ENCODE data around the gene SCAMP5.
A peak's percentile ranks its signal among the peaks of the same experiment; 100 is the strongest.

Gene SCAMP5

DNA sequence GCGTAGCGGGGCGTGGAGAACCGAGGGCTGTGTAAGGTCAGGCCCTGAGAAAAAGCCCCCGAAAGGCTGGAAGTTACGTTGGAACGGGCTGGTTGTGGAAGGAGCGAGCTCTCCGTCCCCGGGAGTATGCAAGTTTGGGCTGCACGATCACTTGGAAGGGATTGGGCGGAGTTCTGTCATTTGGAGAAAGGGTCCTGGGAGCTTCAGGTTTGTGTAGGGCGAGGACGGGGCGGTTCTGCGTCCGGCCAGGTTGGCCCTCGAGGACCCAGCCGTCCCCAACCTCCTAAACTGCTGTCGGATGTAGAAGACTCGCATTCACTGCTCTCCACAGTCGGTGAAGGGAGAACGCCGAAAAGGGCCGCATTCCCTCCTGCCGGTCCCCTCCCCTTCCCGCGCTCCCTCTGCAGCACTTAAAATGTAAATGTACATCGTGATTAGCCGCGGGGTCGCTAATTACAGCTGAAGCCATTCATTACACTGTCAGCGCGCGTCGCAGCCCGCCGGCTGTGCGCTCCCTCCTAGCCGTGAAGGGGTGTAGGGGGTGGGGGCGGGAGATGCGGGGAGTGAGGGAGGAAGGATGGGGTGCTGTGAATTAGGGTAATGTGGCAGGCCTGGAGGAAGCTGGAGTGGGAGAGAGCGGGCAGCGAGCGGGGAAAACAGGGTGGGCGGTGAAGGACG is 36.3 kb upstream of the SCAMP5 start:
- Histone ChIP-seq H3K9me3 (ENCODE audit: control insufficient read depth, insufficient read depth, low read length) (no peaks in the 10 kb centered on the region), H3K9ac (ENCODE audit: low read depth, low read length) (no peak overlapping the region), H3K4me3 (ENCODE audit: low read depth, low read length) (peak overlapping the region; percentile 77), H3K4me1 (ENCODE audit: control insufficient read depth, insufficient read depth, low read length) (peaks cover 22% of the 10 kb centered on the region), H3K36me3 (ENCODE audit: control insufficient read depth, insufficient read depth, low read length) (no peaks in the 10 kb centered on the region), H3K27ac (ENCODE audit: low read depth, low read length) (no peak overlapping the region), H3K27me3 (ENCODE audit: control insufficient read depth, insufficient read depth, low read length) (peaks cover 57% of the 10 kb centered on the region)

DNA sequence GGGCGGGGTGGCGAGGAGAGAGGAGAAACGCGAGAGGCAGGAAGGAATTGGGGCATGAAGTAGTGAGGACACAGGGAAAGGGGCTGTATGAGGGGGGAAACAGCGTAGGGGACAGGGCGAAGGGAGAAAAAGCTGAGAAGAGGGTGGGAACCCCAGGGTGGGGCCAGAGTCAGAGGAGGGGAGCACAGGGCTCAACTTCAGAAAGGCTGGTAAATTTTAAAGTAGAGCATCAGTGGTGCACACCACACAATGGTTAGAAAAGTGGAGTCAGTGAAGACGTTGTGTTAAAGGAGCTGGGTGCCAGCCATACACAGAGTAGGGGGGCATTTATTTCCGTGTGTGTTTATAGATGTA is 35.8 kb upstream of the SCAMP5 start:
- Histone ChIP-seq H3K27me3 (ENCODE audit: control insufficient read depth, insufficient read depth, low read length) (peaks cover 57% of the 10 kb centered on the region), H3K9me3 (ENCODE audit: control insufficient read depth, insufficient read depth, low read length) (no peaks in the 10 kb centered on the region), H3K36me3 (ENCODE audit: control insufficient read depth, insufficient read depth, low read length) (no peaks in the 10 kb centered on the region), H3K4me3 (ENCODE audit: low read depth, low read length) (peak overlapping the region; percentile 77), H3K27ac (ENCODE audit: low read depth, low read length) (no peak overlapping the region), H3K9ac (ENCODE audit: low read depth, low read length) (no peak overlapping the region), H3K4me1 (ENCODE audit: control insufficient read depth, insufficient read depth, low read length) (peaks cover 21% of the 10 kb centered on the region)

DNA sequence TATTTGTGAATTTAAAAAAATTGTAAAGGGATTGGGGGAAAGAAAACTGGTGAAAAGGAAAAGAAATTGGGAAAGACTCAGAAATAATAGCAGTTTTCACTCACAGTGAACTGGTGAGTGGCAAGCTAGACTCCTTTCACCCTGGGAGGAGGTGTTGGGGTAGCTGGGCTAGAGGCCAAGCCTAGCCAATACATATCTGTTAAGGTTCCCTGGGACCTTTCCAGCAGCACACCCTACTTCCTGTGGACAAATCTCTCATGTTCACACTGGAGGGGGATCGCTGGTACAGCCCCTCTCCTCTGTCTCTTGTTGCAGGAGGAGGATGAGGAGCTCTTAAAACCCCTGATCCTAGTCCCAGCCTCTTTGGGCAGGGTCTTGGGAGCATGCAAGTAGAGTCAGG is 35.1 kb upstream of the SCAMP5 start:
- Histone ChIP-seq H3K27me3 (ENCODE audit: control insufficient read depth, insufficient read depth, low read length) (peaks cover 53% of the 10 kb centered on the region), H3K4me1 (ENCODE audit: control insufficient read depth, insufficient read depth, low read length) (peaks cover 14% of the 10 kb centered on the region), H3K27ac (ENCODE audit: low read depth, low read length) (no peak overlapping the region), H3K9ac (ENCODE audit: low read depth, low read length) (no peak overlapping the region), H3K4me3 (ENCODE audit: low read depth, low read length) (no peak overlapping the region), H3K36me3 (ENCODE audit: control insufficient read depth, insufficient read depth, low read length) (no peaks in the 10 kb centered on the region), H3K9me3 (ENCODE audit: control insufficient read depth, insufficient read depth, low read length) (no peaks in the 10 kb centered on the region)

DNA sequence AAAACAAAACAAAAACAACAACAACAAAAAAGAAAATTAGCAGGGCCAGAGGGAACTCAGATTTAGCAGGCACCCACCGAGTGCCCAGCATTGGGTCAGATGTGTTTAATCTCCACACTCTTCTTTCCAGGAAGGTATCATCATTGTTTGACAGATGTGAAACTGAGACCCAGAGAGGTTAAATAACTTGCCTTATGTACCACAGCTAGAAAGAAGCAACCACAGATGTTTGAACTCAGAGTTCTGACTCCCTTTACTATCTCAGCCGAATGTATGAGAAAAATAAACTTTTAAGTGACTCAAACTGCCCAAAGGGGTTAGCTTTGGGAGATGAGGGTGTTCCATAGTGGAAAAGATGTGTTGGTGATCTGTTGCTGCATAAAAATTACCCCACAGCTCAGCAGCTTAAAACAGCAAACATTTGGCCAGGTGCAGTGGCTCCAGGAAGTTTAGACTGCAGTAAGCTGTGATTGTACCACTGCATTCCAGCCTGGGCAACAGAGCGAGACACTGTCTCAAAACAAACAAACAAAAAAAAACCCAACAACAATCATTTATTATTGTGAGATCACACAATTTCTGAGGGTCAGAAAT is 34.3 kb upstream of the SCAMP5 start:
- Histone ChIP-seq H3K36me3 (ENCODE audit: control insufficient read depth, insufficient read depth, low read length) (no peaks in the 10 kb centered on the region), H3K27me3 (ENCODE audit: control insufficient read depth, insufficient read depth, low read length) (peaks cover 45% of the 10 kb centered on the region), H3K27ac (ENCODE audit: low read depth, low read length) (no peak overlapping the region), H3K9me3 (ENCODE audit: control insufficient read depth, insufficient read depth, low read length) (no peaks in the 10 kb centered on the region), H3K9ac (ENCODE audit: low read depth, low read length) (no peak overlapping the region), H3K4me3 (ENCODE audit: low read depth, low read length) (no peak overlapping the region), H3K4me1 (ENCODE audit: control insufficient read depth, insufficient read depth, low read length) (peaks cover 10% of the 10 kb centered on the region)

DNA sequence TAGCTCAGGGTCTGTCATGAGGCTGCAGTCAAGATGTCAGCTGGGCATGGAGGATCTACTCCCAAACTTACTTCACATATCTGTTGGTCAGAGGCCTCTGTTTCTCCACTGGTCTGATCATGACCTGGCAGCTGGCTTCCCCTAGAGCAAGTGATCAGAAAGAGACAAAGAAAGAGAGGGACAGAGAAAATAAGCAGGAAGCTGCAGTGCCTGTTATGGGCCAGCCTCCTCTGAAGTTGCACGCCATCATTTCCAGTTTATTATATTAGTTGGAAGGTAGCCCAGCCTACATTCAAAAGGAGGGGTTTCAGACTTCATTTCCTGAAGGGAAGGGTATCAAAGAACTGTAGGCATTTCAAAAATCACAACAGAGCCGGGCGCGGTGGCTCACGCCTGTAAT is 33.7 kb upstream of the SCAMP5 start:
- no peak overlapping the region for H3K27ac ChIP-seq (ENCODE audit: low read depth, low read length)
- no peaks in the 10 kb centered on the region for H3K36me3 ChIP-seq (ENCODE audit: control insufficient read depth, insufficient read depth, low read length)
- peaks cover 10% of the 10 kb centered on the region for H3K4me1 ChIP-seq (ENCODE audit: control insufficient read depth, insufficient read depth, low read length)
- peaks cover 42% of the 10 kb centered on the region for H3K27me3 ChIP-seq (ENCODE audit: control insufficient read depth, insufficient read depth, low read length)
- no peak overlapping the region for H3K9ac ChIP-seq (ENCODE audit: low read depth, low read length)
- no peak overlapping the region for H3K4me3 ChIP-seq (ENCODE audit: low read depth, low read length)
- H3K9me3 ChIP-seq (ENCODE audit: control insufficient read depth, insufficient read depth, low read length): no peaks in the 10 kb centered on the region

DNA sequence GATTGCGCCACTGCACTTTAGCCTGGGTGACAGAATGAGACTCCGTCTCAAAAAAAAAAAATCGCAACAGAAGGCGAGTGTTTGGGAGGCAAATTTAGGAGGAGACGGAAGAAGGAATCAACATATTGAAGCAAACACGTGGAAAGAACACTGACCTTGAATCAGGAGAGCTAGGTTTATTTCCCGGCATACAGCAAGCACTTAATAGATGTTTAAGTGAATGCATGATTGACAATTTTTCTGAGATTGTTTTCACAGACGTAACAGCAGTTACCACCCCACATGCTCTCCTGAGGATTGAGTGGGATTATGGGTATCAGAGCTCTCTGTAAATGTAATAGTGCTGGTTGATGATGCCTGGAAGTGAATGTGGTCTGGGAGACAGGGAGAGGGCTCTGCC is 33.1 kb upstream of the SCAMP5 start:
- no peaks in the 10 kb centered on the region for H3K9me3 ChIP-seq (ENCODE audit: control insufficient read depth, insufficient read depth, low read length)
- H3K27ac ChIP-seq (ENCODE audit: low read depth, low read length): no peak overlapping the region

DNA sequence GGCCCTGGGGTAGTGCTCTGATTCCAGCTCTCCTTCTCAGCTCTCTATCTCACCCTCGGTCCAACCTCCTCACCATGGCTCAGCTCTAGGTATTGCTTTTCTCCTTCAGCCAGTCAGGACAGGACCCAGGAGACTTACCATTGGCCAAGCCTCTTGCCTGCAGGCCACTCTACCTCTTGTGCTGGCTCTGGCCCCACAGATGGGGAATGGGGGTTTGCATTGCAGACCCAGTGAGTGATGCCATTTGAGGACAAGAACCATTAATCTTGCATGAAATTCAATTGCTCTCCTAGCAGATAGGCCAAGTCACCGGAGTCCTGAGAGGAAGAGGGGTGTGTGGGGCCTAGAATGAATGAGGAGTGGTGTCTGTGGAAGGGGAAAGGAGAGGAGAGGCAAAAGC is 32.7 kb upstream of the SCAMP5 start:
- H3K36me3 ChIP-seq (ENCODE audit: control insufficient read depth, insufficient read depth, low read length): no peaks in the 10 kb centered on the region
- peaks cover 37% of the 10 kb centered on the region for H3K27me3 ChIP-seq (ENCODE audit: control insufficient read depth, insufficient read depth, low read length)
- no peak overlapping the region for H3K9ac ChIP-seq (ENCODE audit: low read depth, low read length)

More for the DNA sequence above, 33.1 kb upstream of the SCAMP5 start:
- H3K36me3 ChIP-seq (ENCODE audit: control insufficient read depth, insufficient read depth, low read length): no peaks in the 10 kb centered on the region
- no peak overlapping the region for H3K4me3 ChIP-seq (ENCODE audit: low read depth, low read length)
- H3K4me1 ChIP-seq (ENCODE audit: control insufficient read depth, insufficient read depth, low read length): peaks cover 10% of the 10 kb centered on the region
- H3K9ac ChIP-seq (ENCODE audit: low read depth, low read length): no peak overlapping the region
- peaks cover 42% of the 10 kb centered on the region for H3K27me3 ChIP-seq (ENCODE audit: control insufficient read depth, insufficient read depth, low read length)

DNA sequence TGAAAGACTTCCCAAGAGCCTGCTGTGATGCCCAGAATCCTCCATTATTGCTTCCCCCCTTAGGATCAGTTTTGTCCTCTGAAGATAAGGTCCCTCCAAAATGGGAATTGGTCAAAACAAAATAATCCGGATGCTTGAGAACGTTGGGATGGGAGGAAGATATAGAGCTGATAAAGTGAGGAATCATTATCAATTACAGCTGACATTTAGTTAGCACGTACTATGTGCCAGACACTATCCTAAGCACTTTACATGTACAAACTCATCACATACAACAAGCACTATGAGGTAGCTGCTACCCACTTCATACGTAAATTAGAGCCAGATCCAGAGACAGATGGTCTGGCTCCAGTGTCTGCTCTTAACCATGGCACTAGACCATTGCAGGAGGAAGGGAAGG is 32.1 kb upstream of the SCAMP5 start:
- Histone ChIP-seq H3K4me3 (ENCODE audit: low read depth, low read length) (no peak overlapping the region), H3K9me3 (ENCODE audit: control insufficient read depth, insufficient read depth, low read length) (no peaks in the 10 kb centered on the region), H3K27me3 (ENCODE audit: control insufficient read depth, insufficient read depth, low read length) (peaks cover 32% of the 10 kb centered on the region), H3K27ac (ENCODE audit: low read depth, low read length) (no peak overlapping the region), H3K4me1 (ENCODE audit: control insufficient read depth, insufficient read depth, low read length) (peaks cover 10% of the 10 kb centered on the region), H3K9ac (ENCODE audit: low read depth, low read length) (no peak overlapping the region), H3K36me3 (ENCODE audit: control insufficient read depth, insufficient read depth, low read length) (no peaks in the 10 kb centered on the region)

More for the DNA sequence above, 32.7 kb upstream of the SCAMP5 start:
- no peak overlapping the region for H3K27ac ChIP-seq (ENCODE audit: low read depth, low read length)
- peaks cover 10% of the 10 kb centered on the region for H3K4me1 ChIP-seq (ENCODE audit: control insufficient read depth, insufficient read depth, low read length)
- no peak overlapping the region for H3K4me3 ChIP-seq (ENCODE audit: low read depth, low read length)
- no peaks in the 10 kb centered on the region for H3K9me3 ChIP-seq (ENCODE audit: control insufficient read depth, insufficient read depth, low read length)

DNA sequence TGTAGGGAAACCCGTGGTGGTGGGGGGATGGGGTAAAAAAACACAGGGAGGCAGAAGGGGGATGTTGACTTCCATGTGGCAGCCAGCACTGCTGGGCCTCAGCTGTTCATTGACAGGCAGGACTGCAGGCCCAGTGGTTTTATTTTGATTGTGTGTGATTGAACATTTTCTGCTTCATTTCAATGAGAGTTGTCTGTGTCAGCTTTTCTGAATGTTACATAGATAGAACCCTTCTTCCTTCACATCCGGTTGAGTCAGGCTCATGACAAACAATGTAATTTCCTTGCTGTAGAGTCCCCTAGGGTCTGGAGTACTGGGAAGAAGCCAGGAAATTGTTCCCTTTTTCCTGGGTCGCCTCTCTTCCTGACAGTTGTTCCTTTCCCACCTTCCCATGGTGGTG is 30.6 kb upstream of the SCAMP5 start:
- Histone ChIP-seq H3K9ac (ENCODE audit: low read depth, low read length) (no peak overlapping the region), H3K27ac (ENCODE audit: low read depth, low read length) (no peak overlapping the region), H3K27me3 (ENCODE audit: control insufficient read depth, insufficient read depth, low read length) (peaks cover 16% of the 10 kb centered on the region)

DNA sequence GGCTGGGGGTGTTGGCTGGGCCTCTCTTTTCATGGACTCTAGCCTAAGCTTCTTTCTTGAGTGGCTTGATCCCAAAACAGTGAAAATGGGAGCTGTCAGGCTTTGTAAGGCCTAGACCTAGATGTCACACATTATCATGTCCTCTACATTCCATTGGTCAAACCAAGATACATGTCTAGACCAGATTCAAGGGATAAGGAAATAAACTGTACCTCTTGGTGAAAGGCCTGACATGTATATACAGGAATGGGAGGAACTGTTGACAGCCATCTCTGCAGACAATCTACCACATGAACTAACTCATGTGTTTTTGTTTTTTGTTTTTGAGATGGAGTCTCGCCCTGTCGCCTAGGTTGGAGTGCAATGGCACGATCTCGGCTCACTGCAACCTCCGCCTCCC is 27.7 kb upstream of the SCAMP5 start:
- Histone ChIP-seq H3K4me3 (ENCODE audit: low read depth, low read length) (no peak overlapping the region), H3K9me3 (ENCODE audit: control insufficient read depth, insufficient read depth, low read length) (no peaks in the 10 kb centered on the region), H3K9ac (ENCODE audit: low read depth, low read length) (no peak overlapping the region), H3K27me3 (ENCODE audit: control insufficient read depth, insufficient read depth, low read length) (0 out of 2 replicates have a peak, but pooled peaks cover 7% of the 10 kb centered on the region), H3K4me1 (ENCODE audit: control insufficient read depth, insufficient read depth, low read length) (no peaks in the 10 kb centered on the region; the same call in 1 of the 2 replicates), H3K36me3 (ENCODE audit: control insufficient read depth, insufficient read depth, low read length) (no peaks in the 10 kb centered on the region), H3K27ac (ENCODE audit: low read depth, low read length) (no peak overlapping the region)

More for the DNA sequence above, 30.6 kb upstream of the SCAMP5 start:
- Histone ChIP-seq H3K36me3 (ENCODE audit: control insufficient read depth, insufficient read depth, low read length) (no peaks in the 10 kb centered on the region), H3K4me3 (ENCODE audit: low read depth, low read length) (no peak overlapping the region), H3K4me1 (ENCODE audit: control insufficient read depth, insufficient read depth, low read length) (peaks cover 1% of the 10 kb centered on the region), H3K9me3 (ENCODE audit: control insufficient read depth, insufficient read depth, low read length) (no peaks in the 10 kb centered on the region)

DNA sequence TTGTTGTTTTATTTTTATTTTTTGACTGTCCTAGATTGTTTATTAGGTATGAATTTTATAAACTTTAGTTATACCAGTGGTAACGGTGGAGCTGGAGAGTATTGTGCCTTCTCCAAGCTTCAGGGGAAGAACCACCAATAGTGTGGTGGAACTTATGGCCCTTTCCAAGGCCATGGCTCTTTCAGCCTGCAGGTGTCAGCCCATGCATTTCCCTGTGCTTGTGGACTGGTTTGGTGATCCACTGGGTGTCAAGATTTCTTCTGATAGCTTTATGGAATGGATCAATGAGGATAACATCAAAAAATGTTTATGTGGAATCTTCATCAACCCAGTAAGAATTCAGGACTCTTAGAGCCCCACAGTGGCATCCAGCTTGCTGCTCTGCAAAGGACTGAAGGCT is 19.2 kb upstream of the SCAMP5 start:
- Histone ChIP-seq H3K36me3 (ENCODE audit: control insufficient read depth, insufficient read depth, low read length) (no peaks in the 10 kb centered on the region), H3K27ac (ENCODE audit: low read depth, low read length) (no peak overlapping the region), H3K9ac (ENCODE audit: low read depth, low read length) (no peak overlapping the region), H3K9me3 (ENCODE audit: control insufficient read depth, insufficient read depth, low read length) (no peaks in the 10 kb centered on the region), H3K4me3 (ENCODE audit: low read depth, low read length) (no peak overlapping the region), H3K4me1 (ENCODE audit: control insufficient read depth, insufficient read depth, low read length) (no peaks in the 10 kb centered on the region), H3K27me3 (ENCODE audit: control insufficient read depth, insufficient read depth, low read length) (no peaks in the 10 kb centered on the region)

Data from HUES48 (cell line).